T-helper 22 cell (primary cell): ENCODE data around the gene ENDOU.

Experiments
- DNase-seq: peaks from one replicate; pipeline ENCODE4 v3.0.0-alpha.2; 2020; ENCODE audit warnings: low read depth

Gene ENDOU, protein sequence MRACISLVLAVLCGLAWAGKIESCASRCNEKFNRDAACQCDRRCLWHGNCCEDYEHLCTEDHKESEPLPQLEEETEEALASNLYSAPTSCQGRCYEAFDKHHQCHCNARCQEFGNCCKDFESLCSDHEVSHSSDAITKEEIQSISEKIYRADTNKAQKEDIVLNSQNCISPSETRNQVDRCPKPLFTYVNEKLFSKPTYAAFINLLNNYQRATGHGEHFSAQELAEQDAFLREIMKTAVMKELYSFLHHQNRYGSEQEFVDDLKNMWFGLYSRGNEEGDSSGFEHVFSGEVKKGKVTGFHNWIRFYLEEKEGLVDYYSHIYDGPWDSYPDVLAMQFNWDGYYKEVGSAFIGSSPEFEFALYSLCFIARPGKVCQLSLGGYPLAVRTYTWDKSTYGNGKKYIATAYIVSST

DNA sequence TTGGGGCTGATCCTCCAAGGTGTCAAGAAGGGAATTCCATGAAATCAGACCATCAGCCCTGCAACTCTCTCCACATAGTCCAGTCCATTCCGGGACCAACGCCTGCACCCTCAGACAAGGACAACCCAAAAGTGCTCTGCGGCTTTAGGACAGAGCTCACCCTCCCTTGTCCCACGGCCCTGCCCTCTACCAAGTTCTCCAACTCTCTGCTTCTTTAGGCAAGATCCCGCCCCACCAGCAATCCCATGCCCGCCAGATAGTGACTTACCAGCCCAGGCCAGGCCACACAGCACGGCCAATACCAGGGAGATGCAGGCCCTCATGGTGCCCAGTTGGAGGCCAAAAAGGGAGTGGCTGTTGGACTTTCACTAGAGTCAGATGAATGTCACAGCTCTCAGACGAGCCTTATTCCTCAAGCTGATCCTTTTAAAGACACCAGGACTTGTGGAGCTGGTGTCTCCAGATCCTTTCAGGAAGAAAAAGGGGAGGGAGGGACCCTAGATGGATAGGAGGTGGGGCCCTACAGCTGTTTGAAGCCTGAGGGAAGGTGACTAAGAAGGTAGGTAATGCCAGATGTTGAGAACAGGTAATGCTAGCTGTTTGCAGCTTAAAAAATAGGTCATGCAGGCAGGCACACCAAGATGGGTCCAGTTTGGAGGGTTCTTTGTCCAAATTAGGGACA lies at the start of gene ENDOU:
Gene ENDOU, minus strand, starts transcription at position 400 of the 682 bp plus-strand sequence. Its CDS starts 77 bp downstream, at position 323.
- no peak for DNase-seq

DNA sequence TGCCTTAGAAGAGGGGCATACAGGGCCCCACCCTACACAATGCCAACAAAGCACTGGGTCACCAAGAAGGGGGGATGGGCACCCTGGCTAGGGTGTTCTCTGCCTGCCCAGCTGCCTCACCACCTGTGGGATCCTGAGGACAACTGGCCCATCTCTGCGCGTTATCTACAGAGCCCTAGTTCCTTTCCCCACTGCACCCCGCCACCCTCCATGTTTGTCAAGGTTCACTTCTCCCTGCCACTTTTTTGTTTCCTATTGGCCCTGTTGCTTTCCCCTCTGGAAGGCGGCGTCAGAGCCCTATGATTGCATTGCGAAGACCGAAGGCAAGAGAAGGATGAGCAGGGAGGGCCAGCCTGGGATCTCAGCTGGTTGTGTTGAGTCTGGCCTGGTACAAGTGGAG lies 49.4 kb upstream of the ENDOU start:
- DNase-seq: no peak

DNA sequence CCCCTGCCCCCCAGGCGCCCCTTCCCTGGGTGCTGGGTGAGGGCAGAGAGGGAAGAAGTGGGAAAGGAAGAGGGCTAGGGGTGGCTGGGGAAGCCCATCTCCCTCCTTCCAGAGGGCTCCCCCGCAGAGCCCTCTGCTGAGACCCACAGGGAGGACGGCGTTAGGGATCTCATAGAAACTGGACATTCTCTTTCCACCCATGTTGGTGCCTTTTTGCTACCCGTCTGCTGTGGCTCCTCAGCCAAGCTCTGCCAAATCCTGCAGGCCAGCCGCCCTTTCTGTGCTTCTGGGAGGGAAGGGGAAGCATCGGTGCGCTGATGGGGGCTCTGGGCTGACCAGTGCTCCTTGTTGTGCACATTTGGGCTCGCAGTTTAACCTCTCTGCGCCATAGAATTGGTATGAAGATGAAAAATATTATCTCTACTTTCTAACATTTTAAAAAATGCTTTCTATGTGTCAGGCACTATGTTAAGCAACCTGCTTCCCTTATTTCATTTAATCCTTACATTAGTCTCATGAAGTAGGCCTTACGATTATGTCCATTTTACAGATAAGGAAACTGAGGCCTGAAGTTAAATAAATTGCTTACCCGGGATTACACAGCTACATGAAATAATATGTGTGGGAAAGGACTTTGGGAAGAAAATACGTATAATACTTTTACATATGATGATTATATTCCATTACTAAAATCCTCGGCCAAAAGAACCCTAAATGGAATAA lies 48.7 kb upstream of the ENDOU start:
- no peak for DNase-seq

DNA sequence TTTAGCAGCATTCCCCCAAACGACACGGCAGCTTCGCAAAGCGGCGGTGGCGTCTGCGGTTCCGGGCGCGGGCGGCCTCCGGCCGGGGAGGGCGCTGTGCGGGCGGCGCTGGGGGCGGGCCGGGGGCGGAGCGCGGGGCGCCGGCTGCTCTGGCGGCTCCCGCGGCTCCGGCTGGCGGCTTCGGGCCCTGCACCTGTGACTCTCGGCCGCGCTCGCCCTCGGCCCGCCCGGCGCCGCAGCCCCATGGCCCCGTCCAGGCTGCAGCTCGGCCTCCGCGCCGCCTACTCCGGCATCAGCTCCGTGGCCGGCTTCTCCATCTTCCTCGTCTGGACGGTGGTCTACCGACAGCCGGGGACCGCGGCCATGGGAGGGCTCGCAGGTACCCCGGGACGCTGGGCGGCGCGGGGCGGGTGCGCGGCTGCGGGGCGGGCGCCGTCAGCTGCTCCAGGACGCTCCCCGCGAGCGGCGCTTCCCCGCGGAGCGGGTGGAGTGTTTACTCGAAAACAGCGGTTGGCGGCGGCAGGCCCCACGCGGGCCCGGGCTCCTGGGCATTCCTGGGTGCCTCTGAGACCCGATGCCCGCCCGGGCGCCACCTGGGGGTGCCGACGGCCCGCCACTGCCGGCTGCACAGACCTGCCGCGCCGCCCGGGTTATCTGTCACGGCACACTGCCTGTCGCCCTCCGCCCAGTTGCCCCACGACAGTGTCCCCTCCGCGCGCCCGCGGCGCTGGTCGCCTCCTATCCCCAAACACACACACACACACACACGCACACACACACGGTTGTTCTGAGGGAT lies 48.0 kb upstream of the ENDOU start, which contains the start of gene SLC48A1:
Gene SLC48A1, plus strand, starts transcription at position 177 of the 796 bp plus-strand sequence. Its CDS starts 67 bp downstream, at position 244.
- DNase-seq: peak; percentile 52

DNA sequence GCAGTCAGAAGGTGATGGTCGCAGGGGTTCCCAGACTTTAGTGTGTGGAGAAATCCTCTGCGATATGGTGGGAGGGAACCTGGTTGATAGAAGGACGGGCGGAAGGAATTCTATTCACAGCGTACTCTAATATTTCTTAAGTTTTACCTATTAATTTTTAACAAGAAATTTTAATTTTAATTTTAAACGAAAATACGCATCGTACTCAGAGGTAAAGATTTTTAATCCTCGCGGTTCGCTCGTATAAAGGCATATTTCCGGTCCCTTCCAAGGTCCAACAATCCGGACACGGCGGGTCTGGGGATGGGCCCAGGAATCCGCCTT lies 47.4 kb upstream of the ENDOU start:
- DNase-seq: no peak

DNA sequence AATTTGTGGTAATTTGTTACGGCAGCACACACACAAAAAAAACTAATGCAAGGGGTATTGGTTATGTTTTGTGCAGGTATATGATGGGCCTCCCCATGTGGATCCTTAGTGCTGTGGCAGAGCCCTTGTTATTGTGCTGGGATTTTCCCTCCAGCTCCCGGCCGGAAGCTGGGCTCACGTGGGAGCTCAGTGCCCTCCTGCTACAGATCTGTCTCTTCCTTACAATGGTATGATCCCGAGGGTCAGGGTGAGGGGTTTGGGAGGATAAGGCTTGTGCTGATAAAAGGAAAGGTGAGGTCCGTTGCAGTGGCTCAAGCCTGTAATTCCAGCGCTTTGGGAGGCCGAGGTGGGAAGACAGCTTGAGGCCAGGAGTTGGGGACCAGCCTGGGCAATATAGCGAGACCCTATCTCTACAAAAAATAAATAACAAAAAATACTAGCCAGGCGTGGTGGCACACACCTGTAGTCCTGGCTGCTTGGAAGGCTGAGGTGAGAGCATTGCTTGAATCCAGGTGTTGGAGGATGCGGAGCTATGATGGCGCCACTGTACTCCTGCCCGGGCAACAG lies 46.9 kb upstream of the ENDOU start:
- no peak for DNase-seq

DNA sequence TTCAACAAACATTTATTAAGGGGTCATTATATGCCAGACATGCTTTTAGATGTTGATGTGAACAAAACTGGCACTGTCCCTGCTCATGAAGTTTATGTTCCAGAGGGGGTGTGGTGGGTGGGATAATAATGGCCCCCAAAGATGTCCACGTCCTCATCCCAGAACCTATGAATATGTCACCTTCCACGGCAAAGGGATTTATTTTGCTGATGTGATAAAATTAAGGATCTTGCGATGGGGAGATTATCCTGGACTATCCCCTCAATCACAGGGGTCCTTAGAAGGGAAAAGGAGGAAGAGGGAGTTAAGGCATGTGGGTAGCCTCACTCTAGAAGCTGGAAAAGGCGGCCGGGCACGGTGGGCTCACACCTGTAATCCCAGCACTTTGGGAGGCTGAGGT lies 46.0 kb upstream of the ENDOU start:
- no peak for DNase-seq

DNA sequence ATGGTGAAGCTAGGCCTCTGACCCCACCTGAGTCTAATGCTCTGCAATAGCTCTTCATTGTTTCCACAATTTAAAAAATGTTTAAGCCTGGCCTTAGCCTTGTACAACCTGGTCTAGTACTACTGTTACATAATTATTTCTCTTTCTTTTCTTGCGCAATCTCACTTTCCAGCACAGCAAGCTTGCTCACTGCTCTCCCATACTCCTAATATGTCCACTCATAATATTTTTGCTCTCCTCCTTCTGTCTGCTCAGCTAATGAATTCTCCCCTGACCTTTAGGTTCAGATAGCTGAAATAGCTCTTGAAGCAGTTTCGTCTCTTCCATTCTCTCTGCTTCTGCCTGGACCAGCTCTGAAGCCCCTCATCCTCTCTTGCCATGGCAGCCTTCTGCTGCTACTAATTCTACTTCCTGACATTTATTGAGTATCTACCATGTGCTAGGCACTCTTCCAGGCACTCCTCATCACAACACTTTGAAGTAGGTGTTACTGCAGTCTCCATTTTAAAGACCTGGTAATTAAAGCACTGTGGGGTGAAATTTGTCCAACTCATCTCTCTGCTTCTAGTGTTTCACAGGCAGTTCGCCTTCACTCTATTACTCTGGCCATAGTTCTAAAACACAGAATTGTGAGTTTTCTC lies 44.9 kb upstream of the ENDOU start:
- no peak for DNase-seq

DNA sequence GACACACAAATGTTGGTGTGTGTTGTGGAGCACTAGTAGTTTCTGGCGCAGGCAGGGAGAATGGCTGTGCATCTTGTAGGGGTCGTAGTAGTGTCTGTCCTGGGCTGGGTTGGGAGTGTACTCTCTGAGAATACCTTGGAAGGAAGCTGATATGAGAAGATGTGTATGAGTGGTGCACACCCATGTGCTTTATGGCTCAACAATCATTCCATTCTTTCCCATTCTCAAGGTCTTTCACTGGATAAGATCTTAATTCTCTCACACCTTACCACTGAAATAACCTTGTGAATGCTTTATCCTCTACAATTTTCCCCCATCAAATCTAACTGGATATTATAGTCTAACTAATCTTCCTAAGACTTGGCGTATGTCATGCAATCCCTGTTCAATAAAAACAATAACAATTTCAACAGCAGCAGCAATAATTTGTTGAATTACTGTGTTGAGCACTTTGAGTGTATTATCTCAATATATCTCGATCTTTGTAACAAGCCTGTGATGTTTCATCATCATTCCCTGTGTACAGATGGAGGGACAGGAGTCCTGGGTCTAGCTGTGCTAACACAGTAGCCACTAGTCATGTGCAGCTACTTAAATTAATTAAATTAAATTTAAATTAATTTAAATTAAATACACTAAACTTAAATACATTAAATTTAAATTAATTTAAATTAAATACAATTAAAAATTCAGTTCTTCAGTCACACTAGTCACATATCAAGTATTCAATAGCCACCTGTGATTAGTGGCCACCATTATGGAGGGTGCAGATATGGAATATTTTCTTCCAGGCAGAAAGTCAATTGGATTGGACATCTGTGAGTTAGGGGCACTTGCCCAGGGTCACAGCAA lies 44.2 kb upstream of the ENDOU start:
- DNase-seq: no peak

DNA sequence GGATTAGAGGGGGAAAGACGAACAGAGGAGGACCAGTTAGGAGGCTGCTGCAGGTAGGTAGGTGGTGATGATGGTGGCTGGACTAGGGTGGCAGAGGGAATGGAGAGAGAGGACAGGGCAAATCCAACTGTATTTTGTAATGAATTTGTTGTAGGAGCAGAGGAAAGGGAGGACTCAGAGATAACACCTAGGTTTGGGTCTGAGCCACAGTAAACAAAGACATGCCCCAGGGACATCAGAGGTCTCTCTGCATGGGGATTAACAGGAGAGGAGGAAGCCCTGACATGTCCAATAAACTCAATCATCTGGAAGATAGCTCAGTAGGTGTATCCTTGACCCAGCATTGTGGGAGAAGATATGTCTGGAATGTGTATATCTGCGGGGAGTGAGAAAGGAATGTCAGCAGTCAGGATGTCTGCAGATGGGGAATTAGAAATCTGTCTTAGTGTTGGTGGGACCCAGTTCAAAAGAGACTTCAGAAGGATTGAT lies 43.1 kb upstream of the ENDOU start:
- DNase-seq: no peak

DNA sequence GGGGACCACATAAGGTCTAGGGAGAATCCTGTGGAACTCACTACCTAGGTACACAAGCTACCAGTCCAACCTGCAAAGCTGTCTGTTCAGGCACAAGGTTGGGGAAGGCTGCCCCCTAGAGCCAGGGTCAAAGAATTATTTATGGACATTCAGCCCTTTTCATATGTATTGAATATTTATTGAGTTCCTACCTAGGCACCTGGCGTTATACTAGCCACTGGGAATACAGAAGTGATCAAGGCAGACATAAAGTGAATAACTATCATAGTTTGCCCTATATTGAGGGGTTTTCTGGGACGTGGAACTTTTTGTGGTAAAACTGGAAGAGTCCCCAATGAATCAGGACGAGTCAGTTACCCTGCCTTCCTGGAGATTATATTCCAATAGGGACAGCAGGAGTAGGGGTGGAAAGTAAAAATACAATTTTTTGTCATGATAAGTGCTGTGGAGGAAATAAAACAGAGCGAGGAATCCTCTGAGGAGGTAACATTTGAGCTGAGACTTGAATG lies 42.0 kb upstream of the ENDOU start:
- peak; percentile 45 for DNase-seq

DNA sequence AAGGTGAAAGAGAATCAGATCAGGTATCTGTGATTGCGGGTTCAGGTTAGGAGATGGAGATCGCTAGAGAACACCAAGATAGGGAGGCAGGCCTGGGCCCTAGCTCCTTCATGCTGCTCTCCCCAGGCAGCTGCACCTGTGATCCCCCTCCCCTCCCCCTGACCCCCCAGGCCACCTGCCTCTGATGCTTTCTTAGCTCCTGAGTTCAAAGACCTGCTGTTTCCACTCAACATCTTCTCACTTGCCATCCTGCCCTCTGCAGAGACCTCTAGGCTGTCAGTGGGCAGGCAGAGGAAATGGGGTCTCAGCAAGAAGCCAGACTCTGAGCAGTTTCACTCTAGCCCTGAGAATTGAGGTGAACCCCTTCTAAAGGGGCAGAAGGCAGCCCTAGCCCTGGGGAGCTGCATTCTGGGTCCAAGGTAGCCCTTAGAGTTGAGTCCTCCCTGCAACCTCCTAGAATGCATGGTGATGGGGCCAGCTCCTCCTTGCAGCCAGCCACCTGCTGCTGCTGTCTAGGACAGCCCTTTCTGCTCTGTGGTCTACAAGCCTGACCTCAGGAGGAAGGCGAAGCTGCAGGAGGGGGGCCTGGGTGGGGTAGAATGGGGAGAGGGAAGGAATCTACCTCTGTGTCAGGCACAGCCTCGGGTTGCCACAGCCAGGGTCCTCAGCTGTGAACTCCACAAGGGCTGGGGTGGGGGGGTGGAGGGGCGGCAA lies 41.4 kb upstream of the ENDOU start:
- DNase-seq: no peak

DNA sequence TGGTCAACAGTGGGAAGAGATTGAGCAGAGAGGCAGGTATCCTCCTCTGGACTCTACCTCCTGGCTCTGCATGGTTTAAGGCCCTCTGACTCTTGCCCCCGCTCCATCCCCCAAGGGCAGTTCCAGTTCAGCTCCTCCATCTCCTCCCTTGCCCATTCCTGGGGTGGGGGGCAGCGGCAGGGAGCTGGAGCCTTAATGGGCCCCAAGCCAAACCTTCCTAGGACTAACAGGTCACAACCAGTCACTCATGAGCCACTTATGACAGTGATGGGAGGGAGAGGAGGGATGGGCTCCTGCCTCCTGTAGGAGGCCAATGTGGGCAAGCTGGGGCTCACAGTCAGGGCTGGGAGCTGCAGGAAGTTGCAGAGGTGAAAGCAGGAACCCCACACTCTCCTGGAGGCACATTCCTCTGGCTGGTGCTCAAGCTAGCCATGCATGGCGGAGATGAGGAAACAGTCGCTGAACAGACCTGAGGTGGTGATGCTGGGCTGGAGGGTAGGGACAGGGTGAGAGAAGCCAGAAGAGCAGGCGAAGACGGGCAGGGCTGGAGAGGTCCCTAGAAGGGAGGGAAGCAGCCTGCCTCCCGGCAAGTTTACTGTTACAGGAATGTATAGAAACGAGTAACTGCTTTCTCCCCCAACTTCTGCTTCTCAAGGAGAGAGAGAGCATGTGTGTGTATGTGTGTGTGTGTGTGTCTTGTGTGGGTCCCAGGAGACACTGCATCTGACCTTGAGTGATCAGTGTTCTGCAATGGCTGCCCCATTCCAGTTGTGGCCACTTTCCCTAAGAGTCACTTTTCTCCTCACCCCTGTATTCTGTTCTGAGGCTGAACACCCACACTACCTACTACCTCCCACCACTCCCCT lies 38.4 kb upstream of the ENDOU start:
- DNase-seq: no peak

DNA sequence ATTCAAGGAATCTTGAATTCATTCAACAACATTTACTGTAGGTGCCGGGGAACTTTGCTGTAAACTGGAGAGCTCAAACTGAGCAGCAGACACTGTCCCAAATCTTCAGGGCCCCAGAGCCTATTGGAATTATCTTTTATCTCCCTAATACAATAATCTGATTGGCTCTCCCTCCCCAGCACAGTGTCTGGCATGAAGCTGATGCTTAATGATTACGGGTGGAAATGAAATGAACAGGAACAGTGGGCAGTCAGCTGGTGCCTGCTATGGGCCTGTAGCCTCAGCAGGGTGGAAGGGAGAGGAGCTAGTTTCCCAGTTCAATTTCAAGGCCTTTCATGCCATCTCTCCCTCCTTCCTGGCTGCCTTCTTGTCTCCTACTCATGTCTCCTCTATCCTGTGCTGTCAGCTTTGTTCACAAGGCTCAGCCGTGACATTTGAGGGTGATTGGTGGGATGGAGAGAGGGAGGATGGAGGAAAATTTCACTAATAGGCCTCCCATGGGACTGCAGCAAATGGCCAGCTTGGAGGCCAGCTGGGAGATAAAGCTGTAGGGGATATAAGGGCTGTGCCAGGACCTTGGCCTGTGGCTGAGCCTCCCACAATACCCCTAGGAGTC lies 37.7 kb upstream of the ENDOU start:
- DNase-seq: no peak

DNA sequence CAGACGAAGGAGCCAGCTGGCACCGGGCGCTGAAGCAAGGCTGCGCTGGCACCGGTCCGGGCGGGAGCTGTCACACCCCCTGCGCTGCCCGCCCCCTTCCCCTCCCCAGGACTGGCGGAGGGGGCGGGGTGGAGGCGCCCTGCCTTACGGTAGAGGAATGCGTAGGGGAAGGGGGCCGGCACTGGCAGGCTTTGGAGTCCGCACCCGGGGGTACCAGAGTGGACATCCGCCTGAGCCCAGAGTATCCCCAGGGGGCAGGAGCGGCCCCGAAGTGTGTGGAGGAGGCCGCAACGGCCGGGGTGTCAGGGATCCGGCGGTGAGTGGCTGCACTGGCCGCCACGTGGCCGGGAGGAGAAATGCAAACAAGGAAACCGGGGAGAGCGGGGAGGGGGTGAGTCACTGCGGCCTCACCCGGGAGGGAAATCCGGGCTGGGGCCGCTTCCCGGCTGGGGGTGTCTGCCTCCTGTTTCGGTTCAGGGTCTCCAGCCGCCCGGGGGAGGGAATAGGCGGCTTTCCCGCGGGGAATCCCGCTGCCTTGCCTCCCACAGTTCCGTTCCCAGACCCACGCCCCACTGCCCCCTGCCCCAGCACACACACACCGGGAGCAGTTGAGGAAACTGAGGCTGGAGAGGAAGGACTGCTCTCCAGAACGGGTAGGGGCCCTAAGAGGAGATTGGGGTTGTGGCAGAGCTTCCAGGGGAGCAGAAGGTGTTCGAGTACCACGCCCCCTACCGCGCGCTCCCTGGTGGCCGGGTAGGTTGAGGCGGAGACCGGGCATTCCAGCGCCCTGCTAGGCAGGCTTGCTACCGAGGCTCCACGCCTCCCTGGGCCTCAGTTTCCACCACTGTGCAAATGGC lies 33.8 kb upstream of the ENDOU start, which contains the start of gene RAPGEF3:
Gene RAPGEF3, minus strand, starts transcription at position 47 of the 857 bp plus-strand sequence. CDS start 324 bp downstream, outside the sequence.
- DNase-seq: peak; percentile 60

DNA sequence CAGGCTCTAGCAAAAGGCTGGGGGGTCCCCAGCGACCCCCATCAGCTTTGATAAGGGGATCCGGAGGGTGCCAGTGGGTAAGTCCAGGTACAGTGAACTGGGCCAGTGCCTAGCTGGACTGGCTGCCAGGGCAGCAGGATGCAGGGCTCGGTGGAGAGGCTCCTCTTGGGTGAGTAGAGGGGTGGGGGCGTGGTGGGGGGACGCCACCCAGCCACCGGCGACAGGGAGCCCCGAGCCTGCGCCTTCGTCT lies 33.2 kb upstream of the ENDOU start:
- no peak for DNase-seq
